Measurements from ENCODE around the gene ACSL1. TPM values are rescaled to one million over a fixed set of nuclear protein-coding genes. Genes with fewer than 3 reads are reported as not detected.

Gene ACSL1
- total and polyA plus RNA-seq, 9 of the 15 experiments (the other 6 are each of a cell fraction or from before 2014, with no cell fraction given): 6.7 to 24.1 (median 15.0) TPM

- TF ChIP-seq CREB3L1 (IDR thresholded peaks at IDR 0.05; ENCODE audit: borderline replicate concordance, low read depth) (no peak), KDM2B (CRISPR knock-in tag; IDR thresholded peaks at IDR 0.05) (no peak), ZC3H11A (IDR thresholded peaks at IDR 0.05; ENCODE audit: low read depth, low read length) (no peak), ZNF740 (CRISPR knock-in tag; IDR thresholded peaks at IDR 0.05) (no peak), ZNF740 (tag; IDR thresholded peaks at IDR 0.05) (no peak), CLOCK (CRISPR knock-in tag; IDR thresholded peaks at IDR 0.05; ENCODE audit: borderline replicate concordance) (no peak), ETS1 (conservative IDR thresholded peaks at IDR 0.05; ENCODE audit: control insufficient read depth, low read depth, low read length) (no peak), MED1 (CRISPR knock-in tag; IDR thresholded peaks at IDR 0.05; ENCODE audit: borderline replicate concordance) (no peak), SMARCC2 (IDR thresholded peaks at IDR 0.05; ENCODE audit: low read depth) (no peak), ELK3 (CRISPR knock-in tag; IDR thresholded peaks at IDR 0.05) (no peak), HOXB6 (CRISPR knock-in tag; IDR thresholded peaks at IDR 0.05; ENCODE audit: borderline replicate concordance) (no peak), BDP1 (IDR thresholded peaks at IDR 0.05; ENCODE audit: insufficient read depth, insufficient read length) (no peak), THRB (CRISPR knock-in tag; conservative IDR thresholded peaks at IDR 0.05) (no peak), ZNF280A (IDR thresholded peaks at IDR 0.05; ENCODE audit: low read depth, partially characterized antibody) (no peak)
These were observed 450 bp downstream of the ACSL1 start (continued) for GRCh38 chr4:184825141-184825895.

All from K562 (cell line).